KMS-11 (cell line): Measurements from ENCODE around the gene SLC29A3.

ENCODE experiments used
- H2AFZ ChIP-seq: fragments of 200-600 bp; sonication (generic); 2 replicates; pipeline ENCODE4 v1.6.1; 2016; ENCODE audit warnings: antibody characterized with exemption, mixed run types, low read depth
- H3K27ac ChIP-seq: fragments of 200-600 bp; sonication (generic); 2 replicates; pipeline ENCODE4 v1.6.1; 2016; ENCODE audit warnings: mild to moderate bottlenecking, mixed run types
- H3K27me3 ChIP-seq: fragments of 200-600 bp; sonication (generic); 2 replicates; pipeline ENCODE4 v1.6.1; 2017; ENCODE audit warnings: mild to moderate bottlenecking, low read depth, mixed run types, moderate library complexity; ENCODE audit not compliant: insufficient read depth
- H3K36me3 ChIP-seq: fragments of 200-600 bp; sonication (generic); 2 replicates; pipeline ENCODE4 v1.6.1; 2017; ENCODE audit warnings: mild to moderate bottlenecking, mixed run types; ENCODE audit not compliant: insufficient read depth
- H3K4me1 ChIP-seq: fragments of 200-600 bp; sonication (generic); 2 replicates; pipeline ENCODE4 v1.6.1; 2016; ENCODE audit warnings: mild to moderate bottlenecking, low read depth, mixed run types; ENCODE audit not compliant: poor library complexity, severe bottlenecking
- H3K4me2 ChIP-seq: fragments of 200-600 bp; sonication (generic); 2 replicates; pipeline ENCODE4 v1.7.0; 2016; ENCODE audit warnings: mild to moderate bottlenecking, mixed run types
- H3K4me3 ChIP-seq: fragments of 200-600 bp; sonication (generic); IDR thresholded peaks from 2 replicates; pipeline ENCODE4 v1.6.1; 2017; ENCODE audit warnings: low read depth, low read length, mixed read lengths; ENCODE audit not compliant: insufficient read depth
- H3K79me2 ChIP-seq: fragments of 200-600 bp; sonication (generic); 2 replicates; pipeline ENCODE4 v1.6.1; 2016; ENCODE audit warnings: low read depth, mixed run types; ENCODE audit not compliant: insufficient read depth
- H3K9ac ChIP-seq: fragments of 200-600 bp; sonication (generic); 2 replicates; pipeline ENCODE4 v1.6.1; 2016; ENCODE audit warnings: mild to moderate bottlenecking, mixed run types
- H4K20me1 ChIP-seq: fragments of 200-600 bp; sonication (generic); 2 replicates; pipeline ENCODE4 v1.6.1; 2016; ENCODE audit warnings: mild to moderate bottlenecking, mixed run types; ENCODE audit not compliant: insufficient read depth
- TF ChIP-seq, protein P1 (sequence below): fragments of 200-600 bp; sonication (generic); conservative IDR thresholded peaks from 2 replicates; pipeline ENCODE4 v1.6.1; 2017; ENCODE audit warnings: low read depth, mild to moderate bottlenecking, antibody characterized with exemption, low read length, moderate library complexity, mixed read lengths

SLC29A3 gene

DNA sequence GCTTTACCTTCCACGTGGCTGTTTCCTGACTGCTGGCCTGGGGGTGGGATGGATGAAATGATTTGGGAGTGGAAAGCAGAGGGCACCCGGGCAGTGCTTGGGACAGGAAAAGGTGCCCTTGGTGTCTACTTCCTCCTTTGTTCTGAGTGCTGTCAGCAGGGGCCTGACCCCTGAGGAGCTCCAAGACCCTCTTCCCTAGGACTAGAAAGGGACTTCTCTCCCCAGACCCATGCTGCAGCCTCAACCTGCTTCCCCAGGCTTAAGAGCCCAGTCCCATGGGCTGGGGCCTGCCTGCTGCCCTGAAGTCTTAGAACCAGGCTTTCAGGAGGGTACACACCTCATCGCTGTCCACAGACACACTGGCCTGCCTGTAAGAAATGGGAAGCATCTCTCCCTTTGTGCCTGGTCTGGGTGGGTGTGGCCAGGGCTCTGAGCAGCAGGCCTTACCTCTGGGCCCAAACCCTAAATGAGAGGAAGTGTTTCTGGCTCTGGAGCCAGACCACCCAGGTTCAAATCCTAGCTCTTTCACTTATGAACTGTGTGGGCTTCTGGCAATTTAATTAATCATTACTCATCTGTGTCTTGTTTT is 90.6 kb downstream of the SLC29A3 start:
- Histone ChIP-seq H3K4me1 (no peaks in the 10 kb centered on the region), H3K9ac (no peak overlapping the region), H2AFZ (no peak overlapping the region), H3K4me2 (no peak overlapping the region), H3K4me3 (no peak overlapping the region), H3K36me3 (no peaks in the 10 kb centered on the region), H3K27me3 (peaks cover 15% of the 10 kb centered on the region), H3K79me2 (no peaks in the 10 kb centered on the region), H4K20me1 (no peaks in the 10 kb centered on the region), H3K27ac (no peak overlapping the region)
- TF ChIP-seq, protein P1, sequence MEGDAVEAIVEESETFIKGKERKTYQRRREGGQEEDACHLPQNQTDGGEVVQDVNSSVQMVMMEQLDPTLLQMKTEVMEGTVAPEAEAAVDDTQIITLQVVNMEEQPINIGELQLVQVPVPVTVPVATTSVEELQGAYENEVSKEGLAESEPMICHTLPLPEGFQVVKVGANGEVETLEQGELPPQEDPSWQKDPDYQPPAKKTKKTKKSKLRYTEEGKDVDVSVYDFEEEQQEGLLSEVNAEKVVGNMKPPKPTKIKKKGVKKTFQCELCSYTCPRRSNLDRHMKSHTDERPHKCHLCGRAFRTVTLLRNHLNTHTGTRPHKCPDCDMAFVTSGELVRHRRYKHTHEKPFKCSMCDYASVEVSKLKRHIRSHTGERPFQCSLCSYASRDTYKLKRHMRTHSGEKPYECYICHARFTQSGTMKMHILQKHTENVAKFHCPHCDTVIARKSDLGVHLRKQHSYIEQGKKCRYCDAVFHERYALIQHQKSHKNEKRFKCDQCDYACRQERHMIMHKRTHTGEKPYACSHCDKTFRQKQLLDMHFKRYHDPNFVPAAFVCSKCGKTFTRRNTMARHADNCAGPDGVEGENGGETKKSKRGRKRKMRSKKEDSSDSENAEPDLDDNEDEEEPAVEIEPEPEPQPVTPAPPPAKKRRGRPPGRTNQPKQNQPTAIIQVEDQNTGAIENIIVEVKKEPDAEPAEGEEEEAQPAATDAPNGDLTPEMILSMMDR: no peak
